Upper lobe of right lung (tissue), 1 donor: ENCODE results near the gene BHMT2. TPM values are rescaled to one million over a fixed set of nuclear protein-coding genes. Genes with fewer than 3 reads are reported as not detected.

Source experiments
- ATAC-seq: fragments of 200-7000 bp; cut with Tn5 transposase; one replicate; pipeline ENCODE4 v1.9.1; 2020; ENCODE audit warnings: mild to moderate bottlenecking, moderate library complexity
- DNase-seq: peaks from one replicate; pipeline ENCODE4 v3.0.0-alpha.2; 2020
- H3K27ac ChIP-seq: fragments of 200-600 bp; one replicate; pipeline ENCODE4 v1.8.0; 2022
- H3K27me3 ChIP-seq: fragments of 200-600 bp; one replicate; pipeline ENCODE4 v1.8.0; 2022; ENCODE audit warnings: mild to moderate bottlenecking
- H3K36me3 ChIP-seq: fragments of 200-600 bp; one replicate; pipeline ENCODE4 v1.8.0; 2022
- H3K4me1 ChIP-seq: fragments of 200-600 bp; one replicate; pipeline ENCODE4 v1.8.0; 2022
- H3K4me3 ChIP-seq: fragments of 200-600 bp; one replicate; pipeline ENCODE4 v1.8.0; 2022; ENCODE audit warnings: mild to moderate bottlenecking
- H3K9me3 ChIP-seq: fragments of 200-600 bp; one replicate; pipeline ENCODE4 v1.8.0; 2022
- intact Hi-C: fragments of 100-400 bp; cut with DNase I; formaldehyde crosslinking; loops from one replicate; pipeline ENCODE4 v1.11.0; 2022
- total RNA-seq: library from RNA; stranded (reverse); fragmentation: NEBNext Ultra II Directional; extraction: Animal tissue kit (Norgen Biotek cat#: 25700); gene quantifications from one replicate; pipeline ENCODE4 v1.2.1, GENCODE V29; 2021
- TF ChIP-seq, protein P1 (sequence below): fragments of 200-600 bp; IDR thresholded peaks from one replicate; pipeline ENCODE4 v1.8.0; 2022; ENCODE audit warnings: antibody characterized with exemption
- donor health status: DM: no; HTN: yes; CAD: no; lungs with severe emphysema.

BHMT2 gene
- total RNA-seq, 1 donor from 2014 or later = 4.7 TPM

- TF ChIP-seq, protein P1, sequence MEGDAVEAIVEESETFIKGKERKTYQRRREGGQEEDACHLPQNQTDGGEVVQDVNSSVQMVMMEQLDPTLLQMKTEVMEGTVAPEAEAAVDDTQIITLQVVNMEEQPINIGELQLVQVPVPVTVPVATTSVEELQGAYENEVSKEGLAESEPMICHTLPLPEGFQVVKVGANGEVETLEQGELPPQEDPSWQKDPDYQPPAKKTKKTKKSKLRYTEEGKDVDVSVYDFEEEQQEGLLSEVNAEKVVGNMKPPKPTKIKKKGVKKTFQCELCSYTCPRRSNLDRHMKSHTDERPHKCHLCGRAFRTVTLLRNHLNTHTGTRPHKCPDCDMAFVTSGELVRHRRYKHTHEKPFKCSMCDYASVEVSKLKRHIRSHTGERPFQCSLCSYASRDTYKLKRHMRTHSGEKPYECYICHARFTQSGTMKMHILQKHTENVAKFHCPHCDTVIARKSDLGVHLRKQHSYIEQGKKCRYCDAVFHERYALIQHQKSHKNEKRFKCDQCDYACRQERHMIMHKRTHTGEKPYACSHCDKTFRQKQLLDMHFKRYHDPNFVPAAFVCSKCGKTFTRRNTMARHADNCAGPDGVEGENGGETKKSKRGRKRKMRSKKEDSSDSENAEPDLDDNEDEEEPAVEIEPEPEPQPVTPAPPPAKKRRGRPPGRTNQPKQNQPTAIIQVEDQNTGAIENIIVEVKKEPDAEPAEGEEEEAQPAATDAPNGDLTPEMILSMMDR = no peak
- no peak overlapping the region for H3K27ac ChIP-seq
- H3K4me1 ChIP-seq = no peaks in the 10 kb centered on the region
- H3K36me3 ChIP-seq = no peaks in the 10 kb centered on the region
- intact Hi-C loops = no loop called here
- no peak overlapping the region for H3K4me3 ChIP-seq
- H3K27me3 ChIP-seq = no peaks in the 10 kb centered on the region
- no peaks in the 10 kb centered on the region for H3K9me3 ChIP-seq
- DNase-seq (no peak), ATAC-seq (no peak)
Measured at GRCh38 chr5:79032782-79033181, 36.8 kb upstream of the BHMT2 start.

DNA sequence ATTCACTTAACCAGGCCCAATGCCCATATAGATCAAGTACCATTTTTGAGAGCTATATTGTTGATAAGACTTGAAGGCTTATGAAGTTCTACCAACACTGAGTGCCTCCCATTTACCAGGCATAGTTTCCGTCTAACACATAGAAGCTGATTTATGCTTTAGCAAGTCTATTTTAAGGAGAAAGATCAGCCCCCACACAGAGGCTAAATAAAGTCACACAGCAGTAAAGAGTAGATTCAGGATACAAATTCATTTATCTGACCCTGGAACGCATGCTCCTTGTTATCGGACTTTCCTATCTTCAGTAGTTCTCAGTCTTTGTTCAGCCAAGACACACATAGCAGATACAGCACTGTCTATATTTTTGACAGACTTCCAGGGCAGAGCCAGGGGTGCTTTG, 34.3 kb upstream of the BHMT2 start:
- no peaks in the 10 kb centered on the region for H3K4me1 ChIP-seq
- no peak overlapping the region for H3K27ac ChIP-seq
- DNase-seq (no peak), ATAC-seq (no peak)
- TF ChIP-seq, protein P1 = no peak
- H3K4me3 ChIP-seq = no peak overlapping the region
- no peaks in the 10 kb centered on the region for H3K27me3 ChIP-seq
- intact Hi-C loops = no loop called here
- no peaks in the 10 kb centered on the region for H3K36me3 ChIP-seq
- H3K9me3 ChIP-seq = no peaks in the 10 kb centered on the region

- no peak overlapping the region for H3K27ac ChIP-seq
- H3K9me3 ChIP-seq = no peaks in the 10 kb centered on the region
- DNase-seq (no peak), ATAC-seq (no peak)
- no peaks in the 10 kb centered on the region for H3K36me3 ChIP-seq
- intact Hi-C loops = no loop called here
- no peaks in the 10 kb centered on the region for H3K27me3 ChIP-seq
- no peaks in the 10 kb centered on the region for H3K4me1 ChIP-seq
- H3K4me3 ChIP-seq = no peak overlapping the region
- TF ChIP-seq, protein P1 = no peak
Measured at GRCh38 chr5:79036769-79037168, 32.8 kb upstream of the BHMT2 start.

- H3K27ac ChIP-seq = no peak overlapping the region
- H3K9me3 ChIP-seq = no peaks in the 10 kb centered on the region
- no peak for DNase-seq
- TF ChIP-seq, protein P1 = no peak
- H3K4me1 ChIP-seq = no peaks in the 10 kb centered on the region
- intact Hi-C loops = no loop called here
- no peaks in the 10 kb centered on the region for H3K36me3 ChIP-seq
- ATAC-seq = no peak
- H3K4me3 ChIP-seq = no peak overlapping the region
- no peaks in the 10 kb centered on the region for H3K27me3 ChIP-seq
Measured at GRCh38 chr5:79042188-79042587, 27.4 kb upstream of the BHMT2 start.

DNA sequence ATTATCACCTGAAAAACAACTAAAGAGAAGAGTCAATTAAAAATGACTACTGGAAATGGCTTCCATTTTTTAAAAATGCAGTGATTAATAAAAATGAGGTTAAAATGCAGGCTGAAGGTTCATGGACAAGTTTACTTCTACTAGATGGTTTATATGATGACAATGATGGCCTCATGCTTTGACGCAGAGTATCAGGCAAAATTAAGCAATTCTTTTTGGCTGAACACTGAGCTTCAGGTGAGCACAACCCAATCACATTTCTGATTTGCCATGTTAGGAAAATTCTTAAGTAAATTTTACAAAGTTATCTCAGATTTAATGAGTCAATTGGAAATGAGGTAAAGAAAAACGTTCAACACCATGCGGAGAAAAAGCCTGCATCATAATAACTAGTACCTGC, 22.4 kb upstream of the BHMT2 start:
- TF ChIP-seq, protein P1 = no peak
- no peak for ATAC-seq

DNA sequence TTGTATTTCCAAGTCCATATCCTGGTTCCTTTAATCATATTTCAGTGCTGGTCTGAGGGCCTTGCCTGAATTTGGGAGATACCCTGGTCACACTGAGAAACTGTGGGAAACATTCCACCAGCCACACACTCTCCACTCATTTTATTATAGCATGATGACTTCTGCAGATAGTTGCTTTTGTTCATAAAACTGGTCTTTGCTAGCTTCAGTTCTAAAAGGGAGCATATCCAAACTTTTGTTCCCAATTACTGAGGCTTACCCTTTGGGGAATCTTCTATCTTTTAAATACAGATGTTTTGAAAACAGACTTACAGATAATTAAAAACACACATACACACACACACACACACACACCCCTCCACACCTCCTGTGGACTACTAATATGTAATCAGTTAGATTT, 21.1 kb upstream of the BHMT2 start:
- intact Hi-C loops = no loop called here
- H3K36me3 ChIP-seq = no peaks in the 10 kb centered on the region
- H3K27me3 ChIP-seq = no peaks in the 10 kb centered on the region
- H3K27ac ChIP-seq = no peak overlapping the region
- H3K9me3 ChIP-seq = no peaks in the 10 kb centered on the region
- no peak overlapping the region for H3K4me3 ChIP-seq
- TF ChIP-seq, protein P1 = no peak
- H3K4me1 ChIP-seq = no peaks in the 10 kb centered on the region
- ATAC-seq (no peak), DNase-seq (no peak)

More for the DNA sequence above, 22.4 kb upstream of the BHMT2 start:
- Histone ChIP-seq H3K27me3 (no peaks in the 10 kb centered on the region), H3K4me3 (no peak overlapping the region), H3K9me3 (no peaks in the 10 kb centered on the region), H3K27ac (no peak overlapping the region), H3K36me3 (no peaks in the 10 kb centered on the region), H3K4me1 (no peaks in the 10 kb centered on the region)
- intact Hi-C loops = no loop called here
- DNase-seq = no peak
